ENCODE results near the gene ACTG1. TPM values are rescaled to one million over a fixed set of nuclear protein-coding genes. Genes with fewer than 3 reads are reported as not detected.
A peak's percentile ranks its signal among the peaks of the same experiment; 100 is the strongest.

Gene ACTG1
- total RNA-seq, 1 experiment from 2014 or later = 4,160 TPM

DNA sequence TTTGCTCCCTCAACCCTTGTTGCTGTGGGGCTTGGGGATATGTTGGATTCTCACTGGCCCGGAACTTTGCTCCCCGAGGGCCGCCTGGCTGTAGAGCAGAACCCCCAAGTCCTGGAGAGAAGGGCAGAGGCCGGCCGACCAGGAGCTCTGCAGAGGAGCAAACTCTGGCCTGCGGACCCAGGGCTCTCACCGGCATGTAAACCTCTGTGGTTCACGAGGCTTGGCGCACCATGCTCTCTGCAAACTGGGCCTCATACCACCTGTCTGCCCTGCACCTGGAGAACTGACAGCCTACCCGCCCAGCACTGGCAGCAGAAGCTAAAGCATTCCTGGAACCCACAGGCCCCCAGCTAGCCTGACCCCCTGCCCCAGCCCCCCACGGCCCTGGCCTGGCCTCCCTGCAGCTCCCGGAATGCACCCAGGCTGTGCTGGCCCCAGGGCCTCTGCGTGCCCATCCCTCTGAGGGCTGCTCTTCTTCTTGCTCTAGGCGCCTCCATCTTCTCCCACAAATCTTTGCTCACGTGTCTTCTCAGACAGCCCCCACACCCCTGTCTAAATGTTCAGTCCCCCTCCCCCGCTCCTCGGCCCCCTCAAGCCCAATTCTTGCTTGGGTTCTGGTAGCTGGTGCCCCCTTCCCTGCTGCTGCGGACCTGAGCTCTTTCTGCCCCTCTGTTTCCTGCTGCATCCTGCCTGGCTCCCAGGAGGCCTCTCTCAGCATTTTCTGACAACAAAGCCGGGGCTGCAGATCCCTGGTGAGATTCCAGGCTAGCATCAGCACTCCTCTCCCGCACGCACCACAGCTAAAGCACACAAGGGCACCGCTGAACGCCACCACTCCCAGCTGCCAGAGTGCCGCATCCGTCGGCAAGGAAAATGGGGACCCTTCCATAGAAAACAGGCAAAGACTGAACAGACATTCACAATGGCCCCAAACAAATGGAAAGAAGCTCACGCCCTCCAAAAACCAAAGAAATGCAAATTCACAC is 23.3 kb downstream of the ACTG1 start:
- peak overlapping the region; percentile 48 to 69 for H3K4me3 Mint-ChIP-seq
- no peak overlapping the region for H2BK20ac ChIP-seq (ENCODE audit: low read depth, low read length, poor library complexity, severe bottlenecking)
- peak overlapping the region in 2 of 3 experiments; percentile 76 to 91; a peak in 4 of 7 replicates for H3K27ac Mint-ChIP-seq
- H3K4me2 ChIP-seq (ENCODE audit: insufficient read depth, insufficient read length, low read length) = peak overlapping the region; percentile 16
- DNase-seq = peak; percentile 69
- H3K4me1 ChIP-seq (ENCODE audit: insufficient read depth, low read length) = peaks cover 3% of the 10 kb centered on the region; the same call in 1 of the 2 replicates
- H2BK5ac ChIP-seq (ENCODE audit: insufficient read length, low read length) = no peak overlapping the region
- H3K27ac ChIP-seq (ENCODE audit: insufficient read length, low read depth, low read length) = no peak overlapping the region
- peaks cover 32 to 33% of the 10 kb centered on the region in 2 experiments for H3K4me1 Mint-ChIP-seq
- peaks cover 5% of the 10 kb centered on the region for H3K23me2 ChIP-seq (ENCODE audit: insufficient read length, low read depth, low read length, poor library complexity, severe bottlenecking)
- H2AFZ ChIP-seq (ENCODE audit: low read length) = no peak overlapping the region
- H3K9me3 Mint-ChIP-seq = no peaks in the 10 kb centered on the region
- no peak overlapping the region for H3K4ac ChIP-seq (ENCODE audit: low read depth, low read length)
- no peak overlapping the region for H2AK5ac ChIP-seq (ENCODE audit: insufficient read length, low read length)
- no peak overlapping the region for H4K91ac ChIP-seq (ENCODE audit: insufficient read length, low read depth, low read length)
- H3K27me3 ChIP-seq (ENCODE audit: insufficient read depth, low read length) = no peaks in the 10 kb centered on the region; the same call in 1 of the 2 replicates
- no peak overlapping the region for H3K23ac ChIP-seq (ENCODE audit: insufficient read length, low read depth, low read length)
- no CpG with 5 or more reads among the region's 27 CpGs for WGBS (ENCODE audit: extremely low coverage, insufficient read length, low lambda C conversion rate)
- H3K56ac ChIP-seq (ENCODE audit: insufficient read length, low read depth, low read length) = no peak overlapping the region
- no peak overlapping the region for H3T11ph ChIP-seq (ENCODE audit: low read length)
- no peaks in the 10 kb centered on the region for H3K79me1 ChIP-seq (ENCODE audit: insufficient read depth, low read depth, low read length, poor library complexity, severe bottlenecking)
- peaks cover 53% of the 10 kb centered on the region for H3K27me3 Mint-ChIP-seq (ENCODE audit: low read depth)
- H3K9me3 ChIP-seq (ENCODE audit: control insufficient read depth, low read depth, low read length) = no peaks in the 10 kb centered on the region
- H3K9ac ChIP-seq (ENCODE audit: extremely low read depth, insufficient read length, low read length) = no peak overlapping the region
- H4K8ac ChIP-seq (replicated peaks; ENCODE audit: insufficient read length, low read depth, low read length) = no peak overlapping the region
- no peak overlapping the region for H3K14ac ChIP-seq (ENCODE audit: insufficient read depth, low read length)
- TF ChIP-seq, protein P1, sequence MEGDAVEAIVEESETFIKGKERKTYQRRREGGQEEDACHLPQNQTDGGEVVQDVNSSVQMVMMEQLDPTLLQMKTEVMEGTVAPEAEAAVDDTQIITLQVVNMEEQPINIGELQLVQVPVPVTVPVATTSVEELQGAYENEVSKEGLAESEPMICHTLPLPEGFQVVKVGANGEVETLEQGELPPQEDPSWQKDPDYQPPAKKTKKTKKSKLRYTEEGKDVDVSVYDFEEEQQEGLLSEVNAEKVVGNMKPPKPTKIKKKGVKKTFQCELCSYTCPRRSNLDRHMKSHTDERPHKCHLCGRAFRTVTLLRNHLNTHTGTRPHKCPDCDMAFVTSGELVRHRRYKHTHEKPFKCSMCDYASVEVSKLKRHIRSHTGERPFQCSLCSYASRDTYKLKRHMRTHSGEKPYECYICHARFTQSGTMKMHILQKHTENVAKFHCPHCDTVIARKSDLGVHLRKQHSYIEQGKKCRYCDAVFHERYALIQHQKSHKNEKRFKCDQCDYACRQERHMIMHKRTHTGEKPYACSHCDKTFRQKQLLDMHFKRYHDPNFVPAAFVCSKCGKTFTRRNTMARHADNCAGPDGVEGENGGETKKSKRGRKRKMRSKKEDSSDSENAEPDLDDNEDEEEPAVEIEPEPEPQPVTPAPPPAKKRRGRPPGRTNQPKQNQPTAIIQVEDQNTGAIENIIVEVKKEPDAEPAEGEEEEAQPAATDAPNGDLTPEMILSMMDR (conservative IDR thresholded peaks at IDR 0.05) = no peak
- H2BK15ac ChIP-seq (ENCODE audit: low read depth, low read length) = no peak overlapping the region
- no peaks in the 10 kb centered on the region for H4K20me1 ChIP-seq (ENCODE audit: control insufficient read depth, insufficient read depth, insufficient read length)
- H2BK120ac ChIP-seq (ENCODE audit: low read depth, low read length, poor library complexity, severe bottlenecking) = no peak overlapping the region
- H2BK12ac ChIP-seq (ENCODE audit: insufficient read length, low read depth, low read length) = no peak overlapping the region
- H3K36me3 Mint-ChIP-seq (ENCODE audit: insufficient read depth in 1 of 3, low read depth in 3 of 3) = no peaks in the 10 kb centered on the region
- H4K5ac ChIP-seq (ENCODE audit: insufficient read length, low read depth, low read length) = no peak overlapping the region
- peak overlapping the region; percentile 51 for H3K18ac ChIP-seq (ENCODE audit: insufficient read length, low read depth, low read length)
- H3K79me2 ChIP-seq (ENCODE audit: insufficient read depth, low read length) = no peaks in the 10 kb centered on the region

Data from H9 (cell line).